Measurements from ENCODE around the gene ARHGAP5.
A peak's percentile ranks its signal among the peaks of the same experiment; 100 is the strongest.

Gene ARHGAP5

DNA sequence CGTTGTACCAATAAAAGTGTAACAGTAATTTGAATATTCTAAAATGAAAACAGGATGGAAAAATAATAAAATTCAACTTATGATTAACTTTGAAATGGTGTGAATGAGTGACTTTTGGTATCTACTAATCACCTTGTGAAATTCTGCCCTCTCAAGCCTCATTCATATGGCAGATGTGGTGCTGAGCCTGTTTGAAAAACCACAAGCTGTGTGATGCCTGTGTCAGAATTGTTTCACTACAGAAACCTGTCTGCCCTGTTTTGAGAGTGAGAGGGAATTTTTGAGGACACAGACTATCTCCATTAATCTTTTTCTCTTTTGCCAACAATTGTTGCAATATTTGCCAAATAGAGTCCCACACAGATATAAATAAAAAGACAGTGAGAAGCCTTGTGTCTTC is 120.8 kb downstream of the ARHGAP5 start:
- TF ChIP-seq CTCF (IDR thresholded peaks at IDR 0.05; ENCODE audit: control insufficient read depth, insufficient read depth, low read depth, low read length, missing control alignments) = no peak
- H3K4me3 ChIP-seq (ENCODE audit: control insufficient read depth, low read depth, low read length) = no peak overlapping the region
- no peak for DNase-seq (ENCODE audit: low read depth)

DNA sequence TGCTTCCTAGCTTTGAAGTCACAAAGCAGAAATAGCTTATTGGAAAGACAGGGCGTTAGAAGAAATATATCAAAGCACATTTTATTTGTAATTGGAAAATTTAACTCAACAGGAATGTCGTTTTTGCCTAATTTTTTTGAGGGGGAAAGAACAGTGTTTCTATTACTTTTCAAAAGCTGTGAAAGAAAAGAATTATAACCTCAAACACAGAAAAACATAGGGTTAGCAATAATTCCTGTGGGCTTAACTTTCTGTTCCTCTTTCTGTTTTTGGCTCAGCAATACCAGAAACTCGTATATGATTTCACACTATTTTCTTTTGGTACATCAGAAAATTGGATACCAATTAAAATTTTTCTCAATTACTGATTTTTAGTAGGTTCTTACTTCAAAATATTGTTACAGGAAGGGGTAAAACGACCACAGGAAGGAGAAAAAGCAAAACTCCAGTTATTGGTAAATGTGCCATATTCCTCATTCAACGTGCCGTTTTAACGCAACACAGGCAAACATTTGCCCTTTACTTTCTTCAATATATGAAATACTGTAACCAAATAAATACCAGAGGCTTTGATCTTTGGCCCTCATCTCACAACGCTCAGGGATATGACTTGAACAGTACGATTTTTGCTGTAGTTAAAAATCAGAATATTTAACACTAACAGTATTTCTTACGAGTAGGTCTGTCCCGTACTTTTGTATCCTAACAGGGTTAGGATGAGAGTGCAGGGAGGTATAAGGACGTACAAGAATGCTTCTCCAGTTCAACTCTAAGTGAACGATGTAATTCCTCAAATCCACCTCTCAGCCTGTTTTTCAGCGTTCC is 123.5 kb downstream of the ARHGAP5 start:
- TF ChIP-seq CTCF (IDR thresholded peaks at IDR 0.05; ENCODE audit: control insufficient read depth, insufficient read depth, low read depth, low read length, missing control alignments) = no peak
- H3K4me3 ChIP-seq (ENCODE audit: control insufficient read depth, low read depth, low read length) = peak overlapping the region; percentile 58
- no peak for DNase-seq (ENCODE audit: low read depth)

GRCh38 chr14:32201193-32201815 is 124.2 kb downstream of the ARHGAP5 start:
- peak overlapping the region; percentile 58 for H3K4me3 ChIP-seq (ENCODE audit: control insufficient read depth, low read depth, low read length)
- DNase-seq (ENCODE audit: low read depth) = no peak
- TF ChIP-seq CTCF (IDR thresholded peaks at IDR 0.05; ENCODE audit: control insufficient read depth, insufficient read depth, low read depth, low read length, missing control alignments) = no peak

GRCh38 chr14:32201816-32202490 is 124.8 kb downstream of the ARHGAP5 start, which contains the start of gene RNU6-7:
Gene RNU6-7 (plus strand): TSS chr14:32202045.
- no peak for TF ChIP-seq CTCF (IDR thresholded peaks at IDR 0.05; ENCODE audit: control insufficient read depth, insufficient read depth, low read depth, low read length, missing control alignments)
- no peak for DNase-seq (ENCODE audit: low read depth)
- H3K4me3 ChIP-seq (ENCODE audit: control insufficient read depth, low read depth, low read length) = peak within 1 kb of the TSS; percentile 58

DNA sequence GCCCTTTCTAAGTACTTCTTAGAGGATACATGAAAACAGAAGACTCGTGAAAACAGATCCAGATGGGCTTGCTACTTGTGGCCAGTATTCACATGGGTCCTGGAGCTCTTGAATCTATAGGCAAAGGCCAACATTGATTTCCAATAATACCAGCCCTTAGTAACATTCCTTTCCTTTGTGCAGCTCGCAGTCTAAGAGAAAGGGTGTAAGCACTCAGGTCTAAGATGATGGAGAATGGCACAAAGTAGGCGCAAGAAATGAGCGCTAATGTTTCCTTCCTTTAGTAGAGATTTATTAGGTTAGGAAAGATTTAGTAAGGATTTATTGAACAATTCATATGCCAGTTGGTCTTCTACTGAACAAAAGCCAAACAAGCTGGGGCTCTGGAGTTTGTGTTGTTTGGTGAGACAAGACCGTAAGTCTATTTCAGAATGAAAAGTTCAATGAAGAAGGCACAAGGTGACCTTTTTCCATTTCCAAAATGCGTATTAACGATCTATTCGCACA is 125.4 kb downstream of the ARHGAP5 start:
- DNase-seq (ENCODE audit: low read depth) = no peak
- H3K4me3 ChIP-seq (ENCODE audit: control insufficient read depth, low read depth, low read length) = no peak overlapping the region
- TF ChIP-seq CTCF (IDR thresholded peaks at IDR 0.05; ENCODE audit: control insufficient read depth, insufficient read depth, low read depth, low read length, missing control alignments) = no peak

DNA sequence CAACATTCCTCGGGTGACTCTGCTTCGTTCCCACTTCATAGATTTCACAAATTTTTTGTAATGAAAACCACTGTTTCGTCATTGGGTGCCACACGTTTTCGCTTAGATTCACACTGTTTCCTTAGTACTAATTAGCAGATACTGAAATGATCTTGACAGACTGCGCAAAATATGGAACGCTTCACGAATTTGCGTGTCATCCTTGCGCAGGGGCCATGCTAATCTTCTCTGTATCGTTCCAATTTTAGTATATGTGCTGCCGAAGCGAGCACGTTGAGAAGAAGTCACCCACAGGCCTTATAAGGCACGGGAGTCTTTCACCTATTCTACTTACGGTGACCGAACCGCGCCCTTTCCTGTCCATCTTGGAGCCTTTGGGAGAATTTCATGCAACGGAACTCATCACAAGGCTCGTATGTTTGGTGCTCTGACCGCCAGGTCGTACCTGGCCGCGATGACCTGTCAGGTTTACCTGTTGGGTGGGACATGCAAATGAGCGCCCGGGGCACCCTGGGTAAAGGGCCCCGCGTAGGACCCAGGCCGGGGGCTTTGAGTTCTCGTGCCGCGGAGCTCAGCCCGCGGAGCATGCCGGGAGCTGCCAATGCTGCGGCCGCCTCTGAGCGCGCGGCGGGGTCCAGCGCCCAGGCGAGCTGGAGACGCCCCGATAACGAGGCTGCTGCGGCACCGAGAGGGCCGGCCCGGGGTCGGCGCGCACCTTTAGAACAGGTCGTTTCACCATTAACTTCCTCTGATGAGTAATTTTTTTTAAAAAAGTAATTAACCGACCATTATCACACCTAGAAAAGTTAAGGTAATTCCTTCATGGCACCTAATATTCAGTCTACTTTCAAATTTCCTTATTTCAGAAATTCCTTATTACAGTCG is 126.1 kb downstream of the ARHGAP5 start, which contains the start of gene RNU6-8:
RNU6-8 (minus strand) TSS at position 272 of the 885 bp plus-strand sequence.
- DNase-seq (ENCODE audit: low read depth) = peak; percentile 24
- H3K4me3 ChIP-seq (ENCODE audit: control insufficient read depth, low read depth, low read length) = peak within 1 kb of the TSS; percentile 59
- no peak for TF ChIP-seq CTCF (IDR thresholded peaks at IDR 0.05; ENCODE audit: control insufficient read depth, insufficient read depth, low read depth, low read length, missing control alignments)

Measured in AG09309 (cell line).